Right cardiac atrium (tissue), 5 donors: ENCODE data around the gene EFHC1. TPM values are rescaled to one million over a fixed set of nuclear protein-coding genes. Genes with fewer than 3 reads are reported as not detected.

ENCODE experiments used
- ATAC-seq, 2 donors: fragments of 200-7000 bp; cut with Tn5 transposase; one replicate each; pipeline versions ENCODE4 v1.8.0 to v1.9.1; 2020; ENCODE audit warnings: moderate library complexity in 2 of 2, mild to moderate bottlenecking in 1 of 2
- DNase-seq, 3 donors: peaks; one replicate each; pipeline ENCODE4 v3.0.0-alpha.2; 2020
- H3K27ac ChIP-seq: one replicate; pipeline ENCODE4 v1.5.1; 2013; ENCODE audit warnings: mild to moderate bottlenecking, low read length, control low read depth, moderate library complexity
- H3K27me3 ChIP-seq: one replicate; pipeline ENCODE4 v1.6.1; 2013; ENCODE audit not compliant: control insufficient read depth, insufficient read depth
- H3K4me1 ChIP-seq: one replicate; pipeline ENCODE4 v1.6.1; 2013; ENCODE audit warnings: low read length; ENCODE audit not compliant: control insufficient read depth, insufficient read depth
- H3K4me3 ChIP-seq: one replicate; pipeline ENCODE4 v1.5.1; 2013; ENCODE audit warnings: low read length, control low read depth
- H3K9me3 ChIP-seq: one replicate; pipeline ENCODE4 v1.6.1; 2013; ENCODE audit warnings: low read length; ENCODE audit not compliant: control insufficient read depth
- WGBS: extraction: QIAGEN DNeasy Blood & Tissue Kit; methylation state at CpG from one replicate; pipeline ENCODE4 v1.1.7; 2013; 5-methylcytosine and 5-hydroxymethylcytosine counted together
- intact Hi-C, 4 donors: fragments of 100-400 bp; cut with DNase I; formaldehyde crosslinking; loops; one replicate each; pipeline versions ENCODE4 v1.11.0 to v1.14.0; 2022 to 2023
- polyA plus RNA-seq: library from polyadenylated mRNA; stranded (reverse); fragments of 200-250 nt; gene quantifications from one replicate; pipeline ENCODE4 v1.2.3, GENCODE V29; 2013
- total RNA-seq, 4 donors: library from RNA; stranded (reverse); fragmentation: NEBNext Ultra II Directional; extraction: Animal tissue kit (Norgen Biotek cat#: 25700); gene quantifications; one replicate each; pipeline ENCODE4 v1.2.1, GENCODE V29; 2021
- donor health status: healthy with polysubstance abuse.
- donor health status: DM: no; HTN: yes; CAD: no.
- donor health status: DM: no; HTN: no; CAD: no.
- donor health status: DM: no; HTN: yes; CAD: no; lungs with severe emphysema.
- donor health status: DM: yes; HTN: yes; CAD: no.

Gene EFHC1
- total and polyA plus RNA-seq, 5 donors = 4.9 to 10.5 (median 10.0) TPM

GRCh38 chr6:52415917-52416628 lies 4.1 kb upstream of the EFHC1 start:
- intact Hi-C loops = loop anchor here (2.0 to 5.0 kb wide), 7 partner anchors 166 to 249 kb away; no protein-coding TSS in a partner anchor
- no peaks in the 10 kb centered on the region for H3K9me3 ChIP-seq
- H3K27ac ChIP-seq = no peak overlapping the region
- DNase-seq (no peak), ATAC-seq (no peak)
- H3K4me1 ChIP-seq = no peaks in the 10 kb centered on the region
- no peaks in the 10 kb centered on the region for H3K27me3 ChIP-seq
- H3K4me3 ChIP-seq = no peak overlapping the region
- WGBS = 61% methylated on average over 6 of the region's 6 CpGs

GRCh38 chr6:52416629-52417151 lies 3.5 kb upstream of the EFHC1 start:
- 2% methylated on average over 1 of the region's 1 CpG for WGBS
- intact Hi-C loops = loop anchor here (2.0 to 5.0 kb wide), 7 partner anchors 166 to 248 kb away; no protein-coding TSS in a partner anchor
- H3K4me3 ChIP-seq = no peak overlapping the region
- no peak for DNase-seq
- ATAC-seq = peak in 1 of 2 donors; percentile 27
- H3K4me1 ChIP-seq = no peaks in the 10 kb centered on the region
- no peaks in the 10 kb centered on the region for H3K27me3 ChIP-seq
- H3K9me3 ChIP-seq = no peaks in the 10 kb centered on the region
- peak overlapping the region; percentile 91 for H3K27ac ChIP-seq

- WGBS = 48% methylated on average over 5 of the region's 5 CpGs
- Histone ChIP-seq H3K4me1 (no peaks in the 10 kb centered on the region), H3K27ac (peak overlapping the region; percentile 91), H3K4me3 (no peak overlapping the region), H3K27me3 (no peaks in the 10 kb centered on the region), H3K9me3 (no peaks in the 10 kb centered on the region)
- peak in 2 of 3 donors; percentile 32 to 40 for DNase-seq
- peak; percentile 44 to 79 for ATAC-seq
- intact Hi-C loops = loop anchor here (2.0 to 5.0 kb wide), 8 partner anchors 83 to 247 kb away; no protein-coding TSS in a partner anchor
These were observed 2.4 kb upstream of the EFHC1 start for GRCh38 chr6:52417675-52418111.

- no peaks in the 10 kb centered on the region for H3K9me3 ChIP-seq
- intact Hi-C loops = loop anchor here in 3 of 4 donors (2.0 to 5.0 kb wide), 4 partner anchors 82 to 244 kb away; no protein-coding TSS in a partner anchor
- ATAC-seq (no peak), DNase-seq (no peak)
- 62% methylated on average over 2 of the region's 2 CpGs for WGBS
- H3K27me3 ChIP-seq = no peaks in the 10 kb centered on the region
- peak overlapping the region; percentile 91 for H3K27ac ChIP-seq
- no peaks in the 10 kb centered on the region for H3K4me1 ChIP-seq
- H3K4me3 ChIP-seq = no peak overlapping the region
These were observed 1.5 kb upstream of the EFHC1 start for GRCh38 chr6:52418606-52419005.

GRCh38 chr6:52420668-52421358 lies 671 bp downstream of the EFHC1 start:
- intact Hi-C loops = loop anchor here in 3 of 4 donors (5.0 to 10.0 kb wide), 4 partner anchors 76 to 154 kb away; partner anchors contain the start of gene TRAM2 (in 1 of the 3)
- DNase-seq (peak in 1 of 3 donors; percentile 52), ATAC-seq (peak in 1 of 2 donors; percentile 5)
- no peaks in the 10 kb centered on the region for H3K27me3 ChIP-seq
- peak overlapping the region; percentile 16 for H3K27ac ChIP-seq
- peak overlapping the region; percentile 70 for H3K4me3 ChIP-seq
- no peaks in the 10 kb centered on the region for H3K4me1 ChIP-seq
- 4% methylated on average over 21 of the region's 21 CpGs for WGBS
- no peaks in the 10 kb centered on the region for H3K9me3 ChIP-seq

- ATAC-seq = no peak
- 96% methylated on average over 2 of the region's 2 CpGs for WGBS
- Histone ChIP-seq H3K27me3 (no peaks in the 10 kb centered on the region), H3K4me1 (no peaks in the 10 kb centered on the region), H3K4me3 (no peak overlapping the region), H3K27ac (no peak overlapping the region), H3K9me3 (no peaks in the 10 kb centered on the region)
- intact Hi-C loops = loop anchor here in 3 of 4 donors (5.0 to 10.0 kb wide), 4 partner anchors 75 to 153 kb away; partner anchors contain the start of gene TRAM2 (in 1 of the 3)
- DNase-seq = no peak
These were observed 2.0 kb downstream of the EFHC1 start for GRCh38 chr6:52422156-52422555.

- Histone ChIP-seq H3K27ac (peak overlapping the region; percentile 22), H3K4me1 (no peaks in the 10 kb centered on the region), H3K27me3 (no peaks in the 10 kb centered on the region), H3K4me3 (no peak overlapping the region), H3K9me3 (no peaks in the 10 kb centered on the region)
- no peak for DNase-seq
- 67% methylated on average over 3 of the region's 3 CpGs for WGBS
- no peak for ATAC-seq
- intact Hi-C loops = loop anchor here in 3 of 4 donors (5.0 to 10.0 kb wide), 4 partner anchors 74 to 151 kb away; partner anchors contain the start of gene TRAM2 (in 1 of the 3)
These were observed 3.3 kb downstream of the EFHC1 start for GRCh38 chr6:52423448-52423847.

- ATAC-seq (peak in 1 of 2 donors; percentile 30), DNase-seq (peak in 2 of 3 donors; percentile 47 to 64)
- intact Hi-C loops = loop anchor here in 3 of 4 donors (5.0 to 10.0 kb wide), 4 partner anchors 73 to 151 kb away; partner anchors contain the start of gene TRAM2 (in 1 of the 3)
- no peaks in the 10 kb centered on the region for H3K9me3 ChIP-seq
- H3K4me1 ChIP-seq = no peaks in the 10 kb centered on the region
- H3K27me3 ChIP-seq = no peaks in the 10 kb centered on the region
- H3K27ac ChIP-seq = peak overlapping the region; percentile 17
- no peak overlapping the region for H3K4me3 ChIP-seq
- WGBS = 62% methylated on average over 8 of the region's 8 CpGs
These were observed 3.8 kb downstream of the EFHC1 start for GRCh38 chr6:52423971-52424381.

GRCh38 chr6:52424513-52424912 lies 4.4 kb downstream of the EFHC1 start:
- intact Hi-C loops = loop anchor here in 3 of 4 donors (5.0 to 10.0 kb wide), 4 partner anchors 73 to 150 kb away; partner anchors contain the start of gene TRAM2 (in 1 of the 3)

GRCh38 chr6:52426667-52427066 lies 6.5 kb downstream of the EFHC1 start:
- intact Hi-C loops = loop anchor here in 1 of 4 donors (10.0 kb wide), 2 partner anchors 78 to 148 kb away; partner anchors contain the start of gene TRAM2
- DNase-seq = no peak
- Histone ChIP-seq H3K9me3 (no peaks in the 10 kb centered on the region), H3K27me3 (no peaks in the 10 kb centered on the region), H3K27ac (no peak overlapping the region), H3K4me1 (no peaks in the 10 kb centered on the region), H3K4me3 (no peak overlapping the region)
- ATAC-seq = no peak

More at GRCh38 chr6:52424513-52424912, 4.4 kb downstream of the EFHC1 start:
- H3K4me1 ChIP-seq = no peaks in the 10 kb centered on the region
- ATAC-seq (no peak), DNase-seq (no peak)
- no peak overlapping the region for H3K4me3 ChIP-seq
- 70% methylated on average over 2 of the region's 2 CpGs for WGBS
- H3K27me3 ChIP-seq = no peaks in the 10 kb centered on the region
- no peak overlapping the region for H3K27ac ChIP-seq
- H3K9me3 ChIP-seq = no peaks in the 10 kb centered on the region
